Neural progenitor cell (in vitro differentiated cells): ENCODE data around the gene ARHGAP28. TPM values are rescaled to one million over a fixed set of nuclear protein-coding genes. Genes with fewer than 3 reads are reported as not detected.

Experiments
- DNase-seq: peaks from one replicate; pipeline ENCODE4 v3.0.0-alpha.2; 2016; ENCODE audit warnings: low spot score
- H2AFZ ChIP-seq: fragments of 200-600 bp; sonication (generic); replicated peaks from 2 replicates; pipeline ENCODE4 v1.6.1; 2016; ENCODE audit warnings: antibody characterized with exemption
- H3F3A ChIP-seq: fragments of 200-600 bp; sonication (generic); 2 replicates; pipeline ENCODE4 v1.6.1; 2016; ENCODE audit warnings: antibody characterized with exemption, low read depth
- H3K27ac ChIP-seq: fragments of 200-600 bp; sonication (generic); 2 replicates; pipeline ENCODE4 v1.5.1; 2016; ENCODE audit warnings: mild to moderate bottlenecking
- H3K27me3 ChIP-seq: fragments of 200-600 bp; sonication (generic); 2 replicates; pipeline ENCODE4 v1.6.1; 2016; ENCODE audit warnings: mild to moderate bottlenecking, moderate library complexity
- H3K36me3 ChIP-seq: fragments of 200-600 bp; sonication (generic); 2 replicates; pipeline ENCODE4 v1.5.1; 2016
- H3K4me1 ChIP-seq: fragments of 200-600 bp; sonication (generic); 2 replicates; pipeline ENCODE4 v1.6.1; 2016; ENCODE audit warnings: mixed run types
- H3K4me2 ChIP-seq: fragments of 200-600 bp; sonication (generic); 2 replicates; pipeline ENCODE4 v1.6.1; 2016
- H3K4me3 ChIP-seq: fragments of 200-600 bp; sonication (generic); 2 replicates; pipeline ENCODE4 v1.5.1; 2016
- H3K79me2 ChIP-seq: fragments of 200-600 bp; sonication (generic); 2 replicates; pipeline ENCODE4 v1.6.1; 2016; ENCODE audit warnings: low read depth
- H3K9ac ChIP-seq: fragments of 200-600 bp; sonication (generic); 2 replicates; pipeline ENCODE4 v1.6.1; 2016
- H3K9me3 ChIP-seq: fragments of 200-600 bp; sonication (generic); 2 replicates; pipeline ENCODE4 v1.5.1; 2016; ENCODE audit warnings: low read depth
- H4K20me1 ChIP-seq: fragments of 200-600 bp; sonication (generic); 2 replicates; pipeline ENCODE4 v1.6.1; 2016; ENCODE audit warnings: low read depth
- H3K27ac Mint-ChIP-seq: 3 replicates; pipeline ENCODE4 v1.8.0; 2021; ENCODE audit warnings: mixed read lengths
- H3K27me3 Mint-ChIP-seq: 2 replicates; pipeline ENCODE4 v1.8.0; 2022; ENCODE audit warnings: low read depth, mild to moderate bottlenecking, inconsistent platforms, moderate library complexity, mixed read lengths; ENCODE audit not compliant: insufficient read depth
- H3K36me3 Mint-ChIP-seq: 3 replicates; pipeline ENCODE4 v1.8.0; 2021; ENCODE audit warnings: mixed read lengths
- H3K4me1 Mint-ChIP-seq: 3 replicates; pipeline ENCODE4 v1.8.0; 2021; ENCODE audit warnings: mixed read lengths
- H3K4me3 Mint-ChIP-seq: 3 replicates; pipeline ENCODE4 v1.8.0; 2021; ENCODE audit warnings: mild to moderate bottlenecking, moderate library complexity, mixed read lengths
- H3K9me3 Mint-ChIP-seq: 3 replicates; pipeline ENCODE4 v1.8.0; 2020; ENCODE audit warnings: mixed read lengths
- EZH2 ChIP-seq: fragments of 200-600 bp; sonication (generic); IDR thresholded peaks from 2 replicates; pipeline ENCODE4 v1.6.1; 2017; ENCODE audit warnings: antibody characterized with exemption, mild to moderate bottlenecking, moderate library complexity
- EZH2phosphoT487 ChIP-seq: fragments of 200-600 bp; sonication (generic); IDR thresholded peaks from 2 replicates; pipeline ENCODE4 v1.6.1; 2017; ENCODE audit warnings: antibody characterized with exemption
- total RNA-seq: library from RNA; depleted of rRNA; stranded (reverse); fragments of >200 nt; gene quantifications from 2 replicates; pipeline ENCODE4 v1.2.3, GENCODE V29; 2015; ENCODE audit warnings: low replicate concordance
- TF ChIP-seq, protein P1 (sequence below): fragments of 200-600 bp; sonication (generic); IDR thresholded peaks from 2 replicates; pipeline ENCODE4 v1.5.1; 2017; ENCODE audit warnings: antibody characterized with exemption, mild to moderate bottlenecking

Gene ARHGAP28
- total RNA-seq, 1 donor from 2014 or later, result 25.7 TPM

DNA sequence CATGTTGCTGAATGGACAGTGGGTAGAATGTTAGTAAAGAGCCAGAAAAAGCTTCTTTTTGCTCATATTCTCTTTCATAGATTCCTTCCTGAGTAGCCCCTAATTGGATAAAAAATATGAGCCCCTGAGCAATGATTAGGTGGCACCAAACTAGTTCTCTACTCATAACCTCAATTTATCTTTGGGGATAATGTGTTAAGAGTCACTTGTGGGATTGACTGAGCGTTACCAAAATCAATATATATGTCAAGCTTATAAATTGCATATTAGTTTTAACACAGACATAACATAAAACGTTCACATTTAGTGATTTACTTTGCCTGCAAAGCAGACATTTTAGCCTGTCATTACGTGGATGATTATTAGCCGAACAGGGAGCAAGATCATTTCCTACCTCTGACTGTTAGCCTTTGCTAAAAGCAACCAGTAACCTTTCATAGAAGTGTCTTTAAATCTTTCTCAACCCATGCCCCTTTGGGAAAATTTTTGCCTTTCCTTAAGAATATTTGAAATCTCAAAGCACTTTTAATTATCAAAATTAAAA, 85.4 kb downstream of the ARHGAP28 start:
- TF ChIP-seq EZH2, result no peak
- TF ChIP-seq EZH2phosphoT487, result no peak
- TF ChIP-seq, protein P1, sequence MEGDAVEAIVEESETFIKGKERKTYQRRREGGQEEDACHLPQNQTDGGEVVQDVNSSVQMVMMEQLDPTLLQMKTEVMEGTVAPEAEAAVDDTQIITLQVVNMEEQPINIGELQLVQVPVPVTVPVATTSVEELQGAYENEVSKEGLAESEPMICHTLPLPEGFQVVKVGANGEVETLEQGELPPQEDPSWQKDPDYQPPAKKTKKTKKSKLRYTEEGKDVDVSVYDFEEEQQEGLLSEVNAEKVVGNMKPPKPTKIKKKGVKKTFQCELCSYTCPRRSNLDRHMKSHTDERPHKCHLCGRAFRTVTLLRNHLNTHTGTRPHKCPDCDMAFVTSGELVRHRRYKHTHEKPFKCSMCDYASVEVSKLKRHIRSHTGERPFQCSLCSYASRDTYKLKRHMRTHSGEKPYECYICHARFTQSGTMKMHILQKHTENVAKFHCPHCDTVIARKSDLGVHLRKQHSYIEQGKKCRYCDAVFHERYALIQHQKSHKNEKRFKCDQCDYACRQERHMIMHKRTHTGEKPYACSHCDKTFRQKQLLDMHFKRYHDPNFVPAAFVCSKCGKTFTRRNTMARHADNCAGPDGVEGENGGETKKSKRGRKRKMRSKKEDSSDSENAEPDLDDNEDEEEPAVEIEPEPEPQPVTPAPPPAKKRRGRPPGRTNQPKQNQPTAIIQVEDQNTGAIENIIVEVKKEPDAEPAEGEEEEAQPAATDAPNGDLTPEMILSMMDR, result no peak
- no peak overlapping the region for H3K4me2 ChIP-seq
- no peaks in the 10 kb centered on the region for H3K36me3 ChIP-seq
- no peak overlapping the region for H2AFZ ChIP-seq
- no peak for DNase-seq
- no peak overlapping the region for H3K9ac ChIP-seq
- no peak overlapping the region for H3K27ac ChIP-seq
- H3K79me2 ChIP-seq, result no peaks in the 10 kb centered on the region
- no peak overlapping the region for H3K27ac Mint-ChIP-seq
- H3K27me3 ChIP-seq, result no peaks in the 10 kb centered on the region
- H3K36me3 Mint-ChIP-seq, result peaks cover 10% of the 10 kb centered on the region
- no peaks in the 10 kb centered on the region for H4K20me1 ChIP-seq
- peaks cover 13% of the 10 kb centered on the region for H3K4me1 ChIP-seq
- H3K4me1 Mint-ChIP-seq, result peaks cover 4% of the 10 kb centered on the region
- H3K27me3 Mint-ChIP-seq, result peaks cover 2% of the 10 kb centered on the region
- no peak overlapping the region for H3K4me3 Mint-ChIP-seq
- H3K4me3 ChIP-seq, result no peak overlapping the region
- no peaks in the 10 kb centered on the region for H3K9me3 ChIP-seq
- H3K9me3 Mint-ChIP-seq, result peaks cover 10% of the 10 kb centered on the region
- H3F3A ChIP-seq, result no peaks in the 10 kb centered on the region

DNA sequence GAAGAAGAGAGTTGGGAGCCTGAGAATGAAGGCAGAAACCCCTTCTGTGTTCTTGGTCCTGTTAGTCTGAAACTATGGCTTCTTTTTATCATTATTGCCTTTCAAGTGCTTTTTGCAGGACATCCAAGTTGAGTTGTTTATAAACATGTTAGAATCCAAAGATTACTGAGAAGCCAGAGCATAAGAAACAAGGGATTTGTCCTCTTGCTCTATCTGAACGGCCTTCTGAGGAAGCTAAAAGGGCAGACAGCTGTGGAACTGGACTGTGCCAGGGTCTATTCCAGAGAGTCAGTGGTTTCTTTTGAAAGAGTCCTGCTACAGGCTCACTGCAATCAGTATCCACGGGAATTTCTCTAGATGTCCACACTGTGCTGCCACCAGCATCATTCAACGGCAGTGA, 86.6 kb downstream of the ARHGAP28 start:
- TF ChIP-seq, protein P1, result no peak
- TF ChIP-seq EZH2phosphoT487, result no peak
- TF ChIP-seq EZH2, result no peak
- H3K27ac Mint-ChIP-seq, result no peak overlapping the region
- H3K9ac ChIP-seq, result no peak overlapping the region
- peaks cover 14% of the 10 kb centered on the region for H3K9me3 Mint-ChIP-seq
- peaks cover 10% of the 10 kb centered on the region for H3K36me3 Mint-ChIP-seq
- peaks cover 4% of the 10 kb centered on the region for H3K4me1 Mint-ChIP-seq
- H3K9me3 ChIP-seq, result no peaks in the 10 kb centered on the region
- DNase-seq, result no peak
- H2AFZ ChIP-seq, result no peak overlapping the region
- no peak overlapping the region for H3K4me3 Mint-ChIP-seq
- H3K27ac ChIP-seq, result no peak overlapping the region
- H3K36me3 ChIP-seq, result no peaks in the 10 kb centered on the region
- no peaks in the 10 kb centered on the region for H4K20me1 ChIP-seq
- peaks cover 2% of the 10 kb centered on the region for H3K27me3 Mint-ChIP-seq
- H3K4me1 ChIP-seq, result peaks cover 13% of the 10 kb centered on the region
- no peak overlapping the region for H3K4me2 ChIP-seq
- H3K27me3 ChIP-seq, result no peaks in the 10 kb centered on the region
- no peaks in the 10 kb centered on the region for H3K79me2 ChIP-seq
- H3K4me3 ChIP-seq, result no peak overlapping the region
- H3F3A ChIP-seq, result no peaks in the 10 kb centered on the region

DNA sequence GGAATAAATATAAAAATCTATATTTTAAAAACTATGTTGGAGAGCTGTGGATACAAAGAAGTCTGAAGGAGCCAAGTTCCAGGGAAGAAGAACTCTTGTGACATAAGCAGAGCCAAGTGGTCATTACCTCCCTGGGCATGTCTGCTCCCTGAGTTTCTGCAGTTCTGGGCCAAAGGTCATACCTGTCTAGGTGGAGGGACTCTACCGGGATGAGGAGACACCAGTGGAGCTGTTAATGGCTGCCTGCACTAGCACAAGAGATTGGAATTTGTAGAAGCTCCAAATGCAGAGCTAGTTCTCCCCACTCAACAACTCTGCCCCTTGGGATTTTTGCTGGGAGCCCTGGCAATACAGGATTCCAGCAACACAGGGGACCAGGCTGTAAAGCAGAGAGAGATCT, 89.8 kb downstream of the ARHGAP28 start:
- DNase-seq, result no peak
- Histone ChIP-seq H3K79me2 (no peaks in the 10 kb centered on the region), H3F3A (no peaks in the 10 kb centered on the region), H3K4me1 (peaks cover 3% of the 10 kb centered on the region), H3K27ac (no peak overlapping the region), H2AFZ (no peak overlapping the region), H3K36me3 (no peaks in the 10 kb centered on the region), H3K9me3 (no peaks in the 10 kb centered on the region), H3K4me2 (no peak overlapping the region), H3K27me3 (no peaks in the 10 kb centered on the region), H3K4me3 (no peak overlapping the region), H3K9ac (no peak overlapping the region), H4K20me1 (no peaks in the 10 kb centered on the region)
- Mint-ChIP-seq H3K36me3 (peaks cover 15% of the 10 kb centered on the region), H3K4me3 (no peak overlapping the region), H3K27ac (no peak overlapping the region), H3K4me1 (no peaks in the 10 kb centered on the region), H3K9me3 (peaks cover 19% of the 10 kb centered on the region), H3K27me3 (no peaks in the 10 kb centered on the region)
- TF ChIP-seq EZH2phosphoT487 (no peak), EZH2 (no peak)
- TF ChIP-seq, protein P1, result no peak
